Activated gamma-delta T cell treated with Interleukin-2 at 50 U/mL for 16 hours (primary cell): ENCODE measurements around the gene EVA1B.

Source experiments
- DNase-seq: peaks from one replicate; pipeline ENCODE4 v3.0.0-alpha.2; 2020

The EVA1B gene

GRCh38 chr1:36323636-36324352, at the start of gene EVA1B:
Gene EVA1B, minus strand, starts transcription at chr1:36323645. Its CDS starts 608 bp downstream, at chr1:36323037.
- peak; percentile 32 for DNase-seq

- no peak for DNase-seq
Observed at GRCh38 chr1:36372617-36373016, 49.2 kb upstream of the EVA1B start.

- DNase-seq: peak; percentile 87
Observed at GRCh38 chr1:36369061-36369861, 45.8 kb upstream of the EVA1B start.

GRCh38 chr1:36367798-36368197, 44.4 kb upstream of the EVA1B start:
- DNase-seq: no peak

- DNase-seq: peak; percentile 31
Observed at GRCh38 chr1:36367066-36367465, 43.6 kb upstream of the EVA1B start.

- peak; percentile 58 for DNase-seq
Observed at GRCh38 chr1:36366091-36366661, 42.7 kb upstream of the EVA1B start.

- no peak for DNase-seq
Observed at GRCh38 chr1:36365381-36365780, 41.9 kb upstream of the EVA1B start.

- no peak for DNase-seq
Observed at GRCh38 chr1:36359911-36360550, 36.6 kb upstream of the EVA1B start.

GRCh38 chr1:36359383-36359782, 35.9 kb upstream of the EVA1B start:
- DNase-seq: no peak

GRCh38 chr1:36358514-36359084, 35.2 kb upstream of the EVA1B start:
- DNase-seq: no peak

- no peak for DNase-seq
Observed at GRCh38 chr1:36355811-36356210, 32.4 kb upstream of the EVA1B start.

- DNase-seq: no peak
Observed at GRCh38 chr1:36354486-36354885, 31.0 kb upstream of the EVA1B start.

GRCh38 chr1:36352910-36353878, 29.7 kb upstream of the EVA1B start:
- no peak for DNase-seq

GRCh38 chr1:36352125-36352909, 28.9 kb upstream of the EVA1B start:
- DNase-seq: no peak

GRCh38 chr1:36351227-36351977, 28.0 kb upstream of the EVA1B start:
- DNase-seq: no peak

- peak; percentile 18 for DNase-seq
Observed at GRCh38 chr1:36350659-36351226, 27.3 kb upstream of the EVA1B start.

GRCh38 chr1:36349839-36350238, 26.4 kb upstream of the EVA1B start:
- DNase-seq: no peak

GRCh38 chr1:36349241-36349671, 25.8 kb upstream of the EVA1B start:
- DNase-seq: no peak

- no peak for DNase-seq
Observed at GRCh38 chr1:36346741-36347370, 23.4 kb upstream of the EVA1B start.
